GM15510 (cell line): ENCODE measurements around the gene ANKDD1A.

Experiments
- POLR2A ChIP-seq: IDR thresholded peaks from 3 replicates; pipeline ENCODE4 v1.6.1; 2011; ENCODE audit warnings: borderline replicate concordance; ENCODE audit not compliant: insufficient read length; ENCODE audit errors: extremely low read depth

Gene ANKDD1A

GRCh38 chr15:64904189-64904588, 7.5 kb upstream of the ANKDD1A start:
- no peak for TF ChIP-seq POLR2A

- no peak for TF ChIP-seq POLR2A
Measured at GRCh38 chr15:64905119-64905831, 6.4 kb upstream of the ANKDD1A start.

GRCh38 chr15:64905941-64906340, 5.8 kb upstream of the ANKDD1A start:
- TF ChIP-seq POLR2A = no peak

GRCh38 chr15:64906402-64906801, 5.3 kb upstream of the ANKDD1A start:
- TF ChIP-seq POLR2A = no peak

- no peak for TF ChIP-seq POLR2A
Measured at GRCh38 chr15:64907991-64908390, 3.7 kb upstream of the ANKDD1A start.

GRCh38 chr15:64909546-64909945, 2.2 kb upstream of the ANKDD1A start:
- no peak for TF ChIP-seq POLR2A

- no peak for TF ChIP-seq POLR2A
Measured at GRCh38 chr15:64912379-64913325, 950 bp downstream of the ANKDD1A start.

GRCh38 chr15:64915518-64916227, 4.0 kb downstream of the ANKDD1A start:
- no peak for TF ChIP-seq POLR2A

GRCh38 chr15:64916365-64916764, 4.7 kb downstream of the ANKDD1A start:
- TF ChIP-seq POLR2A = no peak

- no peak for TF ChIP-seq POLR2A
Measured at GRCh38 chr15:64917211-64917610, 5.5 kb downstream of the ANKDD1A start.

- TF ChIP-seq POLR2A = no peak
Measured at GRCh38 chr15:64919721-64920120, 8.0 kb downstream of the ANKDD1A start.

- TF ChIP-seq POLR2A = no peak
Measured at GRCh38 chr15:64921711-64922110, 10.0 kb downstream of the ANKDD1A start.

- no peak for TF ChIP-seq POLR2A
Measured at GRCh38 chr15:64923546-64923945, 11.8 kb downstream of the ANKDD1A start.

GRCh38 chr15:64925335-64926330, 13.9 kb downstream of the ANKDD1A start:
- TF ChIP-seq POLR2A = no peak
